ENCODE measurements around the gene EIF4G3.

The EIF4G3 gene

GRCh38 chr1:21018673-21019072 lies 158.0 kb downstream of the EIF4G3 start:
- Histone ChIP-seq H3K27me3 (ENCODE audit: insufficient read depth, low read length) (no peaks in the 10 kb centered on the region), H3K36me3 (ENCODE audit: insufficient read depth, low read length) (peaks cover 6% of the 10 kb centered on the region; the same call in 1 of the 2 replicates), H3K79me2 (ENCODE audit: insufficient read depth, low read length) (peaks cover 10% of the 10 kb centered on the region), H3K9me3 (ENCODE audit: low read length) (no peaks in the 10 kb centered on the region; the same call in 1 of the 2 replicates), H4K20me1 (ENCODE audit: insufficient read depth, low read length) (no peaks in the 10 kb centered on the region), H3F3A (ENCODE audit: insufficient read depth, low read length) (no peaks in the 10 kb centered on the region), H3K4me1 (ENCODE audit: insufficient read depth, low read length, severe bottlenecking) (peaks cover 13% of the 10 kb centered on the region), H2AFZ (ENCODE audit: low read length) (no peak overlapping the region), H3K9me2 (ENCODE audit: low read depth, low read length) (no peaks in the 10 kb centered on the region), H3K9ac (ENCODE audit: low read length) (no peak overlapping the region), H3K27ac (ENCODE audit: low read depth, low read length, poor library complexity, severe bottlenecking) (no peak overlapping the region), H3K4me3 (ENCODE audit: low read depth, low read length, poor library complexity, severe bottlenecking) (no peak overlapping the region), H3K4me2 (ENCODE audit: low read length) (no peak overlapping the region)
- no peak for TF ChIP-seq EZH2 (IDR thresholded peaks at IDR 0.05; ENCODE audit: borderline replicate concordance, low read length)
- TF ChIP-seq CTCF (IDR thresholded peaks at IDR 0.05; ENCODE audit: low read length), result no peak

- Histone ChIP-seq H3K4me3 (ENCODE audit: low read depth, low read length, poor library complexity, severe bottlenecking) (no peak overlapping the region), H2AFZ (ENCODE audit: low read length) (no peak overlapping the region), H3K9ac (ENCODE audit: low read length) (no peak overlapping the region), H3K9me3 (ENCODE audit: low read length) (no peaks in the 10 kb centered on the region), H3K4me2 (ENCODE audit: low read length) (no peak overlapping the region), H3K36me3 (ENCODE audit: insufficient read depth, low read length) (peaks cover 1% of the 10 kb centered on the region; the same call in 1 of the 2 replicates), H3F3A (ENCODE audit: insufficient read depth, low read length) (no peaks in the 10 kb centered on the region), H3K9me2 (ENCODE audit: low read depth, low read length) (no peaks in the 10 kb centered on the region), H3K27me3 (ENCODE audit: insufficient read depth, low read length) (no peaks in the 10 kb centered on the region), H4K20me1 (ENCODE audit: insufficient read depth, low read length) (no peaks in the 10 kb centered on the region), H3K79me2 (ENCODE audit: insufficient read depth, low read length) (peaks cover 18% of the 10 kb centered on the region), H3K4me1 (ENCODE audit: insufficient read depth, low read length, severe bottlenecking) (no peaks in the 10 kb centered on the region), H3K27ac (ENCODE audit: low read depth, low read length, poor library complexity, severe bottlenecking) (no peak overlapping the region)
- TF ChIP-seq CTCF (IDR thresholded peaks at IDR 0.05; ENCODE audit: low read length) (no peak), EZH2 (IDR thresholded peaks at IDR 0.05; ENCODE audit: borderline replicate concordance, low read length) (no peak)
These were observed 163.2 kb downstream of the EIF4G3 start for GRCh38 chr1:21013510-21013909.

GRCh38 chr1:21012937-21013336 lies 163.8 kb downstream of the EIF4G3 start:
- H3K9me2 ChIP-seq (ENCODE audit: low read depth, low read length), result no peaks in the 10 kb centered on the region
- H4K20me1 ChIP-seq (ENCODE audit: insufficient read depth, low read length), result no peaks in the 10 kb centered on the region
- H3K36me3 ChIP-seq (ENCODE audit: insufficient read depth, low read length), result no peaks in the 10 kb centered on the region
- H3F3A ChIP-seq (ENCODE audit: insufficient read depth, low read length), result no peaks in the 10 kb centered on the region
- H3K9ac ChIP-seq (ENCODE audit: low read length), result no peak overlapping the region
- H3K79me2 ChIP-seq (ENCODE audit: insufficient read depth, low read length), result peaks cover 18% of the 10 kb centered on the region
- H3K4me3 ChIP-seq (ENCODE audit: low read depth, low read length, poor library complexity, severe bottlenecking), result no peak overlapping the region
- no peak overlapping the region for H3K27ac ChIP-seq (ENCODE audit: low read depth, low read length, poor library complexity, severe bottlenecking)
- H3K4me2 ChIP-seq (ENCODE audit: low read length), result no peak overlapping the region
- H2AFZ ChIP-seq (ENCODE audit: low read length), result no peak overlapping the region
- no peaks in the 10 kb centered on the region for H3K9me3 ChIP-seq (ENCODE audit: low read length)
- no peaks in the 10 kb centered on the region for H3K4me1 ChIP-seq (ENCODE audit: insufficient read depth, low read length, severe bottlenecking)
- no peaks in the 10 kb centered on the region for H3K27me3 ChIP-seq (ENCODE audit: insufficient read depth, low read length)
- TF ChIP-seq EZH2 (IDR thresholded peaks at IDR 0.05; ENCODE audit: borderline replicate concordance, low read length) (no peak), CTCF (IDR thresholded peaks at IDR 0.05; ENCODE audit: low read length) (no peak)

Data from OCI-LY1 (cell line).